LNCAP (cell line): ENCODE results near the gene GARS1.

Experiments
- TF ChIP-seq, protein P1 (sequence below): fragments of 450-650 bp; IDR thresholded peaks from 2 replicates; pipeline ENCODE4 v1.5.1; 2017; ENCODE audit warnings: mild to moderate bottlenecking

GARS1 gene

DNA sequence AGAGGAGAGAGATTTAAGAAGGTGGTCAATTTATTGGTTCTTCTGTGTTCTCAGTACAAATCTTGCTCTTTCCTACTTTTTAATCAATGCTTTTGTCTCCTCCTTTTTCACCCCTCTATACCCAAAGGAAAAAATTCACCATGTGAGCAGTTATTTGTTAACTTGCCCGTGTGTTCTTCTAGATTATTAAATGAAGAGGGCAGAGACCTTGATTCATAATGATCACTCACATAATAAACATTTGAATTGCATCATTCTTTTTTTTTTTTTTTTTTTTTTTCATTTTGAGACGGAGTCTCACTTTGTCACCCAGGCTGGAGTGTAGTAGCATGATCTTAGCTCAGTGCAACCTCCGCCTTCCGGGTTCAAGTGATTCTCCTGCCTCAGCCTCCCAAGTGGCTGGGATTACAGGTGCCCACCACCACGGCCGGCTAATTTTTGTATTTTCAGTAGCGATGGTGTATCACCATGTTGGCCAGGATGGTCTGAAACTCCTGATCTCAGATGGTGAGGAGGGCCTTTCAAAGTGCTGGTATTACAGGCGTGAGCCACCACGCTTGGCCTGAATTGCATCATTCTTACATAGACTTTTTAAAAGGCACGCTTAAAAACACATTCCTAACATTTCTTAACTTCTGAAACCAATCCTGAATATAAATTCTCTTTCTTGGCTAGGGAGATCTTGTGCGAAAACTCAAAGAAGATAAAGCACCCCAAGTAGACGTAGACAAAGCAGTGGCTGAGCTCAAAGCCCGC lies 3.6 kb downstream of the GARS1 start:
- TF ChIP-seq, protein P1, sequence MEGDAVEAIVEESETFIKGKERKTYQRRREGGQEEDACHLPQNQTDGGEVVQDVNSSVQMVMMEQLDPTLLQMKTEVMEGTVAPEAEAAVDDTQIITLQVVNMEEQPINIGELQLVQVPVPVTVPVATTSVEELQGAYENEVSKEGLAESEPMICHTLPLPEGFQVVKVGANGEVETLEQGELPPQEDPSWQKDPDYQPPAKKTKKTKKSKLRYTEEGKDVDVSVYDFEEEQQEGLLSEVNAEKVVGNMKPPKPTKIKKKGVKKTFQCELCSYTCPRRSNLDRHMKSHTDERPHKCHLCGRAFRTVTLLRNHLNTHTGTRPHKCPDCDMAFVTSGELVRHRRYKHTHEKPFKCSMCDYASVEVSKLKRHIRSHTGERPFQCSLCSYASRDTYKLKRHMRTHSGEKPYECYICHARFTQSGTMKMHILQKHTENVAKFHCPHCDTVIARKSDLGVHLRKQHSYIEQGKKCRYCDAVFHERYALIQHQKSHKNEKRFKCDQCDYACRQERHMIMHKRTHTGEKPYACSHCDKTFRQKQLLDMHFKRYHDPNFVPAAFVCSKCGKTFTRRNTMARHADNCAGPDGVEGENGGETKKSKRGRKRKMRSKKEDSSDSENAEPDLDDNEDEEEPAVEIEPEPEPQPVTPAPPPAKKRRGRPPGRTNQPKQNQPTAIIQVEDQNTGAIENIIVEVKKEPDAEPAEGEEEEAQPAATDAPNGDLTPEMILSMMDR, result no peak

DNA sequence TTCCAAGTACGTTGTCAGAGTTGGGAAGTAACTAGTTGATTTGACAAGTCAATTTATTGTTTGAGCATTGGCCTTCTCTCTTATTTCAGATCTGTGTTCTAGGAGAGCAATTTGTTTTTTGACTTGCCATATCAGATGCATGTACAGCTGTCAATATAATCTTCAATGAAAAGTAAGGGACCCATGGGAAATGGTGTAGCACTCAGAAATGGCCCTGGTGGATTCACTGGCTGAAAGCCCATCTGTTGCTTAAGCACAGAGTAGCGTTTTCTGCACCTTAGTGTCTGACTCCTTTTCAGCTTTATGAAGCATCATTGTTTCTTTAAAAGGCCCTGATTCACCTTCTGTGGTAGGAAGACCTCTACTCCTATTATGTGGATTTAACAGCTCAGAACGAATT lies 10.2 kb downstream of the GARS1 start:
- TF ChIP-seq, protein P1, result no peak

DNA sequence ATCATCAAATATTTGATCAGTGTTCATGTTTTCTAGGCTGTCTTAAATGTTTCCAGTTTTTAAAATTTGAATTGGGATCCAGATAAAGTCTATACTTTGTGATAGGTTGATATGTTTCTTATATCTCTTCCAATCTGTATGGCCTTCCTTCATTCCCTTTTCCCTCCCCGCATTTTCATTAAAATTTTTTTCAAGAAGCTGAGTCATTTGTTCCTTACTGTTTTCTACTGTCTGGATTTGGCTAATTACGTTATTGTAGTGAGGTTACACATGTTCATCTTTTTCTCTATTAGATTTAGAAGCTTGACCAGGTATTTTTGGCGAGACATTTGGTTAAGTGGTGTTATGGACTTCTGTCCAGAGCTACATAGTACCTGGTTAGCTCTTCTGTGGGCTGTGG lies 11.2 kb downstream of the GARS1 start:
- TF ChIP-seq, protein P1, result no peak

DNA sequence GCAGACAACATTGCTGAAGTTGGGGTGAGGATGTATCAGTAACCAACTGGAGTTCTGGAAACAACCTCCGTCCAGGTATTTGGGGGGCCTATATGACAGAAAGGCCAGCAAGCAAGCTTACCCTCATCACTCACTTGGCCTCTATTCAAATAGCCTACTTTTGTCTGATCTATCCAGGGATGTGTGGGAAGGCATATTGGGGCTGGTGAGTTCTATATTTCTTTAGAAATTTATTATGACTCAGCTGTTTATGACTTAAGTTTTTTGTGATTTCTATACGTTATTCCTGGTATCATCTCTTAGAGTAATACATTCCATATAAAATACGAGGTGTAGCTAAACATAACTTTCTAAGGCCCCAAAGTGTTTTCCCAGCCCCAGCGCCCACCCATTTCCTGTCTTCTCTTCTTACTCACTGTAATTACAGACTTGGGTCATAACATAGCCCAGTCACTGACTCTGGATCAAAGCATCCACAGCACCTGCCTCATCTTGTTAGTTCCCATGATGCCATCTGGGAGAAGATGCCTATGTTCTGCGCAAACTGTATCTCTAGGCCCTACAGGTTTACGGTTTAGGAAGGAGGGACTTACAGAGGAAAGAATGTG lies 18.1 kb downstream of the GARS1 start:
- TF ChIP-seq, protein P1, result no peak

DNA sequence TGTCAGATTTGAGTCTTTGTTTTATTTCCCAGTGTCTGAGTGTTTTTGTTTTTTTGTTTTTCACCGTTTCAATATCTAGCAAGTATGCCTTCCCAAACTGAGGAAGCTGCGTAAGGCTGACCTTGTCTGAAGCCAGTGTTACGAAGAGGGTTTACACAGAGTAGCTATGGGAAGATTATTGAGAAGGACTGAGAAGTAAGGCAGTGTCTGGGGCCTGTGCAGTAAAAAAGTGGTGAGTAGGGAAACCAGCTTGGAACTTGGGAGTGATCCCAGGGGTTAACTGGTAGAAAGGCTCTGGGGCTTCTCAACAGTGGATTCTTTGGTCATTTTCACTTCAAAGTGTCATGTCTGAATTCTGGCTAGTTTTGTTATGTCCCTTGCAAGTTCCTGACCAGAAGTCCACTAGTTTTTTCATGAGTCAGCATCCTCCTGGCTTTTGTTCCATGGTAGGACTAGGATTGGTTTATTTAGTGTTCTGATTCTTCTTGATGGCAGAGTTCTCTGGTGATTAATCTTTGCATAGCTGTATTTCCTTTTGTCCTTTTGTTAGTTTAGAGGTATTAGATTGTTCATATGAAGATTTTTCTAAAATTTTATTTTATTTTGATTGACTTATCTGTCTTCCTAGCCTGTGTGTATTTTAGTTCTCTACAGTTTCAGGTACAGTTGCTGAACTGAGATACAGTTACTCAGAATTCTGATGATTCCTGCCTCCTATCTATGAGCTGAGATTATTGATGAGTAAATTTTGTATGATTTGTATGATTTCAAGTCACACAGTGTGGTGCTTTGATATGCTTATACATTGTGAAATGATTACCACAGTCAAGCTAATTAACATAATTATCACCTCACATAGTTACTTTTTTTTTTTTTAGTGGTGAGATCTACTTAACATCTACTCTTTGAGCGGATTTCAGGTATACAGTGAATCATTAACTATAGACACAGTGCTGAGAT lies 19.0 kb downstream of the GARS1 start:
- TF ChIP-seq, protein P1, result no peak

DNA sequence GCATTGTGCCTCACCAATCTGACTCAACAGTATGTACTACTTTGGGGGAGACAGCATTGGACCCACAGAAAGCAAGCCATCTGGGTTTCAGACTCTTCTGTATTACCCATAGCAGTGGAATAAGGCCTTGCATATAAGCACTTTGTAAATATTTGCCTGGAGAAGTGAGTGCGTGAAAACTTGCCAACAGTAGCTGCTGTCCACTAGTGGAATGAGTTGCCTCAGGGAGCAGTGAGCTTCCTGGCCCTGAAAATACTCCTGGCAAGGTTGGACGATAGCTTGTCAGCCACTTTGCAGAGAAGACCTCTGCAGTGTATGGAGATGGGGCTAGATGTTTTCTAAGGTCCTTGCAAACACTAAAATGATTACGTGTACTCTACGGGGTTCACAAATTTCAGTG lies 21.6 kb downstream of the GARS1 start:
- TF ChIP-seq, protein P1, result no peak

DNA sequence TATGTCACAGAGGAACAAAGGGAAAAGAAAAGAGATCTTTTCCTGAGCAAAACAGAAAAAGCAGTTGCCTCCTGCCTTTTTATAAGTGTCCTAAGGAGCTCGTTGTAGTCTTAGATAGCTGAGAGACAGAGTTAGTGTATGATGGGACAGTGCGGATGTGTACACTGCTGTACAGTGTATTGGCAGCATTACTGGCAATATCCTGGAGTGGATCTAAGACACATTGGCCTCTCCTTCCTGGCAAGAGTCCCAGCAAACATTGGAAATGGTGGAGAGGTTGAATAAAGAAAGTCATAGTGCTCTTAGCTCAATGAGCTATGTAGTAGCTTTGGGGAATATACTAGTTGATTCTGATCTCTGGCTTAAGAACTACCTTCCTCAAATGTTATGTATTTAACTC lies 22.7 kb downstream of the GARS1 start:
- TF ChIP-seq, protein P1, result no peak
